K562 (cell line): ENCODE results near the gene ERICH2. TPM values are rescaled to one million over a fixed set of nuclear protein-coding genes. Genes with fewer than 3 reads are reported as not detected.
A peak's percentile ranks its signal among the peaks of the same experiment; 100 is the strongest.

ENCODE experiments used
- COPS2 ChIP-seq: fragments of 450-650 bp; conservative IDR thresholded peaks from 2 replicates; pipeline ENCODE4 v1.6.1; 2016; ENCODE audit warnings: mild to moderate bottlenecking, moderate library complexity
- CREM ChIP-seq: IDR thresholded peaks from 2 replicates; pipeline ENCODE4 v1.6.1; 2014; ENCODE audit warnings: antibody characterized with exemption, low read depth
- ELF1 ChIP-seq: fragments of 200-800 bp; sonication (Bioruptor generic); IDR thresholded peaks from 2 replicates; pipeline ENCODE4 v1.6.1; 2016; ENCODE audit warnings: missing genetic modification characterization, missing compliant biosample characterization
- FOXJ2 ChIP-seq: fragments of 200-800 bp; sonication (Bioruptor generic); IDR thresholded peaks from 2 replicates; pipeline ENCODE4 v1.6.1; 2016; ENCODE audit warnings: missing genetic modification characterization, missing compliant biosample characterization
- KAT2B ChIP-seq: IDR thresholded peaks from one replicate; pipeline ENCODE4 v1.6.1; 2012; ENCODE audit warnings: low read depth, mild to moderate bottlenecking, control low read depth, inconsistent platforms, low read length, moderate library complexity
- KDM1A ChIP-seq, 2 experiments: fragments of 450-650 bp; IDR thresholded peaks; 2 replicates each; pipeline ENCODE4 v1.6.1; 2016; ENCODE audit warnings: mild to moderate bottlenecking in 2 of 2
- LEF1 ChIP-seq: fragments of 450-650 bp; IDR thresholded peaks from 2 replicates; pipeline ENCODE4 v1.6.1; 2016; ENCODE audit warnings: mild to moderate bottlenecking
- PHF21A ChIP-seq: fragments of 450-650 bp; IDR thresholded peaks from 2 replicates; pipeline ENCODE4 v1.6.1; 2017; ENCODE audit warnings: low read depth, borderline replicate concordance
- POLR2A ChIP-seq: fragments of 450-650 bp; conservative IDR thresholded peaks from 2 replicates; pipeline ENCODE4 v1.6.1; 2016
- RBM17 ChIP-seq: fragments of 200-400 bp; formaldehyde crosslinking; IDR thresholded peaks from 2 replicates; pipeline ENCODE4 v1.6.1; 2017; ENCODE audit warnings: low read depth, mild to moderate bottlenecking, low read length, borderline replicate concordance
- RBM34 ChIP-seq: fragments of 200-400 bp; formaldehyde crosslinking; IDR thresholded peaks from 2 replicates; pipeline ENCODE4 v1.6.1; 2018; ENCODE audit warnings: low read length, borderline replicate concordance; ENCODE audit not compliant: insufficient read depth
- SMAD4 ChIP-seq: fragments of 250-450 bp; sonication (Bioruptor Pico); conservative IDR thresholded peaks from 2 replicates; pipeline ENCODE4 v1.8.0; 2021; ENCODE audit warnings: inconsistent platforms, mild to moderate bottlenecking, moderate library complexity
- ZBTB1 ChIP-seq: sonication (generic); formaldehyde crosslinking; IDR thresholded peaks from 2 replicates; pipeline ENCODE4 v1.8.1; 2023; ENCODE audit warnings: missing genetic modification reagents, low read depth, mild to moderate bottlenecking, borderline replicate concordance
- ZNF121 ChIP-seq: sonication (generic); formaldehyde crosslinking; conservative IDR thresholded peaks from 2 replicates; pipeline ENCODE4 v1.8.0; 2022; ENCODE audit warnings: missing genetic modification reagents
- ZNF431 ChIP-seq: sonication (generic); formaldehyde crosslinking; IDR thresholded peaks from 2 replicates; pipeline ENCODE4 v1.8.0; 2022; ENCODE audit warnings: mild to moderate bottlenecking, missing genetic modification reagents
- ZNF696 ChIP-seq: fragments of 250-450 bp; sonication (Bioruptor Pico); conservative IDR thresholded peaks from 2 replicates; pipeline ENCODE4 v1.4.0; 2020; ENCODE audit warnings: mild to moderate bottlenecking, moderate library complexity
- polyA plus RNA-seq, 8 experiments: library from polyadenylated mRNA; depleted of rRNA in 4 of 8; stranded (reverse) in 5 of 8; unstranded in 3 of 8; fragments of >200 nt; fragmentation: Nextera tagmentation in 2 of 8; fragmentation: Illumina TruSeq in 1 of 8; extraction: Ambion mirVana in 2 of 8; extraction: Trizol in 1 of 8; gene quantifications; 2 replicates each; pipeline versions ENCODE4 v1.2.1 to v1.2.3, GENCODE V29; 2011 to 2014; ENCODE audit warnings: inconsistent platforms in 1 of 8, missing spikeins in 1 of 8
- total RNA-seq, 7 experiments: library from RNA; depleted of rRNA in 6 of 7; stranded (reverse); fragments of >200 nt in 6 of 7; fragmentation: Illumina TruSeq in 2 of 7; extraction: Trizol in 2 of 7; gene quantifications; 2 replicates each; pipeline versions ENCODE4 v1.2.1 to v1.2.3, GENCODE V29; 2011 to 2021; ENCODE audit warnings: low replicate concordance in 1 of 7
- TF ChIP-seq, protein P1 (sequence below): sonication (generic); formaldehyde crosslinking; IDR thresholded peaks from 2 replicates; pipeline ENCODE4 v1.8.1; 2023; ENCODE audit warnings: mild to moderate bottlenecking, missing genetic modification reagents
- TF ChIP-seq, protein P2 (sequence below): fragments of 450-650 bp; IDR thresholded peaks from 2 replicates; pipeline ENCODE4 v1.6.1; 2016; ENCODE audit warnings: antibody characterized with exemption
- TF ChIP-seq, protein P3 (sequence below): fragments of 450-650 bp; IDR thresholded peaks from one replicate; pipeline ENCODE4 v1.6.1; 2018; ENCODE audit warnings: mild to moderate bottlenecking, moderate library complexity; ENCODE audit not compliant: partially characterized antibody
- TF ChIP-seq, protein P4 (sequence below): fragments of 200-400 bp; formaldehyde crosslinking; IDR thresholded peaks from 2 replicates; pipeline ENCODE4 v1.6.1; 2017; ENCODE audit warnings: mild to moderate bottlenecking, low read depth, low read length, moderate library complexity
- TF ChIP-seq, protein P5 (sequence below): fragments of 450-650 bp; formaldehyde crosslinking; IDR thresholded peaks from 2 replicates; pipeline ENCODE4 v1.4.0; 2022; ENCODE audit warnings: missing genetic modification characterization

Gene ERICH2
- total and polyA plus RNA-seq, 9 of the 15 experiments (the other 6 are each of a cell fraction or from before 2014, with no cell fraction given), result 0.85 to 2.4 (median 1.6) TPM

DNA sequence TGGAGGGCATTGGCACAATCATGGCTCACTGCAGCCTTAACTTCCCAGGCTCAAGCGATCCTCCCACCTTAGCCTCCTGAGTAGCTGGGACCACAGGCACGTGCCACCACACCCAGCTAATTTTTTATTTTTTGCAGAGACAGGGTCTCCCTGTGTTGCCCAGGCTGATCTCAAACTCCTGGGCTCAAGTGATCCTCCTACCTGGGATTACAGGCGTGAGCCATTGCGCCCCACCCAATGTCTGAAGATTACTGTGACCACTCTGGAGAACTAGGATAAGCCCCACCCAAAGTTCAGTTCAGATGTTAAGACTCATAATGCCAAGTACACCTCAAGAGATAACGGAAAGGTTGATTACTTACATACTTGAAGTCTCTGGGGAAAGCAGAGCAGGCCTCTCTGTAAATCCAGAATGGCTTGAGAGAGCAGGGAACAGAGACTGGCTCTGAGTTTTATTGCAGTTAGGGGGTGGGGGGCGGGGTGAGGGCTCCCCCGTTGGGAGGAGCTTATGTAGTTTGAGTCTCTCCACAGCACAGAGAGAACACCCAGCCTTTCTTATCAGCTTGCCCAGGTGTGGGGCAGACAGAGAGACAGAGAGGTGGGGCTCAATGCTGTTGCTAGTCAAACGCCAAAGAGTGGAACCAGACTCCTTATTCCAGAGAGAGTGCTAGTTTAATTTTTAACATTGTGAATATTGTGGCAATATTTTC is 26.5 kb upstream of the ERICH2 start (continued):
- peak; percentile 11; the same call in 1 of the 2 replicates for TF ChIP-seq CREM
- TF ChIP-seq ZBTB1 (CRISPR knock-in tag), result no peak
- TF ChIP-seq COPS2, result no peak
- TF ChIP-seq RBM34, result no peak
- no peak for TF ChIP-seq ELF1
- TF ChIP-seq LEF1, result peak; percentile 67
- TF ChIP-seq, protein P1, sequence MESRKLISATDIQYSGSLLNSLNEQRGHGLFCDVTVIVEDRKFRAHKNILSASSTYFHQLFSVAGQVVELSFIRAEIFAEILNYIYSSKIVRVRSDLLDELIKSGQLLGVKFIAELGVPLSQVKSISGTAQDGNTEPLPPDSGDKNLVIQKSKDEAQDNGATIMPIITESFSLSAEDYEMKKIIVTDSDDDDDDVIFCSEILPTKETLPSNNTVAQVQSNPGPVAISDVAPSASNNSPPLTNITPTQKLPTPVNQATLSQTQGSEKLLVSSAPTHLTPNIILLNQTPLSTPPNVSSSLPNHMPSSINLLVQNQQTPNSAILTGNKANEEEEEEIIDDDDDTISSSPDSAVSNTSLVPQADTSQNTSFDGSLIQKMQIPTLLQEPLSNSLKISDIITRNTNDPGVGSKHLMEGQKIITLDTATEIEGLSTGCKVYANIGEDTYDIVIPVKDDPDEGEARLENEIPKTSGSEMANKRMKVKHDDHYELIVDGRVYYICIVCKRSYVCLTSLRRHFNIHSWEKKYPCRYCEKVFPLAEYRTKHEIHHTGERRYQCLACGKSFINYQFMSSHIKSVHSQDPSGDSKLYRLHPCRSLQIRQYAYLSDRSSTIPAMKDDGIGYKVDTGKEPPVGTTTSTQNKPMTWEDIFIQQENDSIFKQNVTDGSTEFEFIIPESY (CRISPR knock-in tag), result no peak
- TF ChIP-seq RBM17, result no peak
- TF ChIP-seq KAT2B, result no peak
- TF ChIP-seq, protein P2, sequence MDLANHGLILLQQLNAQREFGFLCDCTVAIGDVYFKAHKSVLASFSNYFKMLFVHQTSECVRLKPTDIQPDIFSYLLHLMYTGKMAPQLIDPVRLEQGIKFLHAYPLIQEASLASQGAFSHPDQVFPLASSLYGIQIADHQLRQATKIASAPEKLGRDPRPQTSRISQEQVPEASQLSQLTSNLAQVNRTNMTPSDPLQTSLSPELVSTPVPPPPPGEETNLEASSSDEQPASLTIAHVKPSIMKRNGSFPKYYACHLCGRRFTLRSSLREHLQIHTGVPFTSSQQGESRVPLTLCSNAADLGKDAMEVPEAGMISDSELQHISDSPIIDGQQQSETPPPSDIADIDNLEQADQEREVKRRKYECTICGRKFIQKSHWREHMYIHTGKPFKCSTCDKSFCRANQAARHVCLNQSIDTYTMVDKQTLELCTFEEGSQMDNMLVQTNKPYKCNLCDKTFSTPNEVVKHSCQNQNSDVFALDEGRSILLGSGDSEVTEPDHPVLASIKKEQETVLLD, result peak; percentile 61; the same call in 1 of the 2 replicates
- no peak for TF ChIP-seq ZNF431 (CRISPR knock-in tag)
- TF ChIP-seq, protein P3, sequence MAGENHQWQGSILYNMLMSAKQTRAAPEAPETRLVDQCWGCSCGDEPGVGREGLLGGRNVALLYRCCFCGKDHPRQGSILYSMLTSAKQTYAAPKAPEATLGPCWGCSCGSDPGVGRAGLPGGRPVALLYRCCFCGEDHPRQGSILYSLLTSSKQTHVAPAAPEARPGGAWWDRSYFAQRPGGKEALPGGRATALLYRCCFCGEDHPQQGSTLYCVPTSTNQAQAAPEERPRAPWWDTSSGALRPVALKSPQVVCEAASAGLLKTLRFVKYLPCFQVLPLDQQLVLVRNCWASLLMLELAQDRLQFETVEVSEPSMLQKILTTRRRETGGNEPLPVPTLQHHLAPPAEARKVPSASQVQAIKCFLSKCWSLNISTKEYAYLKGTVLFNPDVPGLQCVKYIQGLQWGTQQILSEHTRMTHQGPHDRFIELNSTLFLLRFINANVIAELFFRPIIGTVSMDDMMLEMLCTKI, result no peak
- TF ChIP-seq FOXJ2 (tag), result no peak
- TF ChIP-seq PHF21A, result no peak
- TF ChIP-seq ZNF696 (CRISPR knock-in tag), result 0 out of 2 replicates have a peak, but pooled peaks have one; percentile 34
- peak; percentile 89 to 90 for TF ChIP-seq KDM1A (IDR thresholded peaks at IDR 0.05)
- TF ChIP-seq ZNF121 (CRISPR knock-in tag), result no peak
- TF ChIP-seq, protein P4, sequence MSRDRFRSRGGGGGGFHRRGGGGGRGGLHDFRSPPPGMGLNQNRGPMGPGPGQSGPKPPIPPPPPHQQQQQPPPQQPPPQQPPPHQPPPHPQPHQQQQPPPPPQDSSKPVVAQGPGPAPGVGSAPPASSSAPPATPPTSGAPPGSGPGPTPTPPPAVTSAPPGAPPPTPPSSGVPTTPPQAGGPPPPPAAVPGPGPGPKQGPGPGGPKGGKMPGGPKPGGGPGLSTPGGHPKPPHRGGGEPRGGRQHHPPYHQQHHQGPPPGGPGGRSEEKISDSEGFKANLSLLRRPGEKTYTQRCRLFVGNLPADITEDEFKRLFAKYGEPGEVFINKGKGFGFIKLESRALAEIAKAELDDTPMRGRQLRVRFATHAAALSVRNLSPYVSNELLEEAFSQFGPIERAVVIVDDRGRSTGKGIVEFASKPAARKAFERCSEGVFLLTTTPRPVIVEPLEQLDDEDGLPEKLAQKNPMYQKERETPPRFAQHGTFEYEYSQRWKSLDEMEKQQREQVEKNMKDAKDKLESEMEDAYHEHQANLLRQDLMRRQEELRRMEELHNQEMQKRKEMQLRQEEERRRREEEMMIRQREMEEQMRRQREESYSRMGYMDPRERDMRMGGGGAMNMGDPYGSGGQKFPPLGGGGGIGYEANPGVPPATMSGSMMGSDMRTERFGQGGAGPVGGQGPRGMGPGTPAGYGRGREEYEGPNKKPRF, result no peak
- 0 out of 2 replicates have a peak, but pooled peaks have one; percentile 40 for TF ChIP-seq SMAD4 (CRISPR knock-in tag)
- peak; percentile 53; the same call in 1 of the 2 replicates for TF ChIP-seq POLR2A
- TF ChIP-seq, protein P5, sequence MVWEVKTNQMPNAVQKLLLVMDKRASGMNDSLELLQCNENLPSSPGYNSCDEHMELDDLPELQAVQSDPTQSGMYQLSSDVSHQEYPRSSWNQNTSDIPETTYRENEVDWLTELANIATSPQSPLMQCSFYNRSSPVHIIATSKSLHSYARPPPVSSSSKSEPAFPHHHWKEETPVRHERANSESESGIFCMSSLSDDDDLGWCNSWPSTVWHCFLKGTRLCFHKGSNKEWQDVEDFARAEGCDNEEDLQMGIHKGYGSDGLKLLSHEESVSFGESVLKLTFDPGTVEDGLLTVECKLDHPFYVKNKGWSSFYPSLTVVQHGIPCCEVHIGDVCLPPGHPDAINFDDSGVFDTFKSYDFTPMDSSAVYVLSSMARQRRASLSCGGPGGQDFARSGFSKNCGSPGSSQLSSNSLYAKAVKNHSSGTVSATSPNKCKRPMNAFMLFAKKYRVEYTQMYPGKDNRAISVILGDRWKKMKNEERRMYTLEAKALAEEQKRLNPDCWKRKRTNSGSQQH, result no peak
